B cell (primary cell): ENCODE measurements around the gene PDE4A. TPM values are rescaled to one million over a fixed set of nuclear protein-coding genes. Genes with fewer than 3 reads are reported as not detected.

Experiments used
- ATAC-seq: fragments of 200-7000 bp; cut with Tn5 transposase; one replicate; pipeline ENCODE4 v1.10.0; 2021; ENCODE audit warnings: low read depth, mild to moderate bottlenecking, moderate number of reproducible peaks, moderate library complexity
- CTCF ChIA-PET: fragments of 350-600 bp; sonication (Branson Sonifier 250); formaldehyde crosslinking; loops from one replicate; lab custom pipeline; 2021; ENCODE audit warnings: antibody characterized with exemption, inconsistent platforms; lab: Charles Lee
- POLR2A ChIA-PET: fragments of 350-600 bp; sonication (Branson Sonifier 250); formaldehyde crosslinking; loops from one replicate; lab custom pipeline; 2021; ENCODE audit warnings: antibody characterized with exemption; lab: Charles Lee
- DNase-seq: peaks from one replicate; pipeline ENCODE4 v3.0.0; 2013
- H2AFZ ChIP-seq: 2 replicates; pipeline ENCODE4 v1.6.1; 2012; ENCODE audit warnings: mild to moderate bottlenecking, low read depth, low read length; ENCODE audit not compliant: insufficient read depth, poor library complexity, severe bottlenecking
- H3K27ac ChIP-seq, 2 donors: 1 replicate in 1 of 2; 2 replicates in 1 of 2; pipeline ENCODE4 v1.5.1; 2012 to 2013; ENCODE audit warnings: low read length in 2 of 2, mild to moderate bottlenecking in 2 of 2, moderate library complexity in 1 of 2
- H3K27me3 ChIP-seq, 4 experiments: fragments of 200-600 bp in 1 of 4; sonication (generic) in 1 of 4; replicated peaks in 1 of 4; 1 replicate in 2 of 4; 2 replicates in 2 of 4; pipeline versions ENCODE4 v1.6.1 to v1.7.0; 2013 to 2016; ENCODE audit warnings: low read length in 3 of 4, mild to moderate bottlenecking in 2 of 4, mixed read lengths in 1 of 4, moderate library complexity in 1 of 4; ENCODE audit not compliant: insufficient read depth in 4 of 4, control insufficient read depth in 3 of 4; ENCODE audit errors: control extremely low read depth in 1 of 4
- H3K36me3 ChIP-seq, 2 experiments: replicated peaks in 1 of 2; 1 replicate in 1 of 2; 2 replicates in 1 of 2; pipeline versions ENCODE4 v1.6.1 to v1.7.1; 2013; ENCODE audit warnings: low read length in 1 of 2; ENCODE audit not compliant: insufficient read depth in 2 of 2, control insufficient read depth in 1 of 2; ENCODE audit errors: control extremely low read depth in 1 of 2, extremely low read depth in 1 of 2
- H3K4me1 ChIP-seq, 2 donors: fragments of 200-600 bp in 1 of 2; sonication (generic) in 1 of 2; 1 replicate in 1 of 2; 2 replicates in 1 of 2; pipeline versions ENCODE4 v1.5.1 to v1.6.1; 2013 to 2017; ENCODE audit warnings: low read length in 2 of 2; ENCODE audit not compliant: control insufficient read depth in 2 of 2, insufficient read depth in 2 of 2
- H3K4me2 ChIP-seq: replicated peaks from 2 replicates; pipeline ENCODE3; 2012; ENCODE audit warnings: mild to moderate bottlenecking, low read depth, low read length; ENCODE audit not compliant: poor library complexity, severe bottlenecking
- H3K4me3 ChIP-seq, 5 experiments: fragments of 200-600 bp in 1 of 5; sonication (generic) in 1 of 5; 1 replicate in 3 of 5; 2 replicates in 2 of 5; pipeline versions ENCODE4 v1.5.1 to v1.7.0; 2011 to 2016; ENCODE audit warnings: low read length in 4 of 5, mild to moderate bottlenecking in 4 of 5, low read depth in 2 of 5, control low read depth in 1 of 5, moderate library complexity in 1 of 5; ENCODE audit not compliant: insufficient read depth in 1 of 5; ENCODE audit errors: control extremely low read depth in 1 of 5, extremely low read depth in 1 of 5
- H3K79me2 ChIP-seq: fragments of 200-600 bp; sonication (generic); one replicate; pipeline ENCODE4 v1.6.0; 2016; ENCODE audit warnings: low read length; ENCODE audit not compliant: control insufficient read depth, insufficient read depth
- H3K9ac ChIP-seq: fragments of 200-600 bp; sonication (generic); 2 replicates; pipeline ENCODE4 v1.6.1; 2017; ENCODE audit warnings: mild to moderate bottlenecking, low read length, moderate library complexity
- H3K9me3 ChIP-seq, 3 donors: one replicate each; pipeline versions ENCODE4 v1.6.1 to v1.7.1; 2013; ENCODE audit warnings: low read length in 2 of 3; ENCODE audit not compliant: control insufficient read depth in 2 of 3, insufficient read depth in 1 of 3; ENCODE audit errors: control extremely low read depth in 1 of 3
- H4K20me1 ChIP-seq: 2 replicates; pipeline ENCODE4 v1.6.0; 2012; ENCODE audit warnings: mild to moderate bottlenecking, low read length; ENCODE audit not compliant: insufficient read depth, control insufficient read depth, poor library complexity, severe bottlenecking
- H3K27ac Mint-ChIP-seq: one replicate; pipeline ENCODE4 v1.8.0; 2021; ENCODE audit warnings: mixed read lengths
- H3K27me3 Mint-ChIP-seq: one replicate; pipeline ENCODE4 v1.8.0; 2021; ENCODE audit warnings: mixed read lengths
- H3K4me1 Mint-ChIP-seq: one replicate; pipeline ENCODE4 v1.8.0; 2021; ENCODE audit warnings: mixed read lengths
- H3K4me3 Mint-ChIP-seq: one replicate; pipeline ENCODE4 v1.8.0; 2021; ENCODE audit warnings: mixed read lengths
- H3K9me3 Mint-ChIP-seq: one replicate; pipeline ENCODE4 v1.8.0; 2022; ENCODE audit warnings: mixed read lengths; ENCODE audit not compliant: insufficient read depth
- CTCF ChIP-seq: fragments of 200-600 bp; IDR thresholded peaks from one replicate; pipeline ENCODE4 v1.8.0; 2022; ENCODE audit warnings: antibody characterized with exemption, mild to moderate bottlenecking
- EZH2 ChIP-seq: IDR thresholded peaks from 2 replicates; pipeline ENCODE4 v1.6.1; 2012; ENCODE audit warnings: borderline replicate concordance, low read depth, mild to moderate bottlenecking, moderate library complexity, low read length; ENCODE audit not compliant: insufficient read depth, poor library complexity, severe bottlenecking
- WGBS: methylation state at CpG from one replicate; pipeline ENCODE4 v1.1.5; 2013; ENCODE audit warnings: missing lambda C conversion rate; ENCODE audit not compliant: insufficient coverage; 5-methylcytosine and 5-hydroxymethylcytosine counted together
- intact Hi-C: fragments of 100-400 bp; cut with micrococcal nuclease; formaldehyde crosslinking; loops from one replicate; pipeline ENCODE4 v1.10.0; 2022
- polyA plus RNA-seq: library from polyadenylated mRNA; depleted of rRNA; stranded (reverse); fragments of >200 nt; gene quantifications from 2 replicates; pipeline ENCODE4 v1.2.3, GENCODE V29; 2012
- total RNA-seq, 2 donors: library from RNA; stranded (reverse); fragments of 120-200 nt in 1 of 2; gene quantifications; 1 replicate in 1 of 2; 2 replicates in 1 of 2; pipeline versions ENCODE4 v1.2.3 to v1.2.4, GENCODE V29; 2013 to 2022

Gene PDE4A
- total and polyA plus RNA-seq, 2 donors (not counting 1 experiment from before 2014, with no cell fraction given): 1.5 to 10.9 TPM

GRCh38 chr19:10417541-10418234, 2.6 kb upstream of the PDE4A start:
- ATAC-seq: no peak
- WGBS: 14% methylated on average over 26 of the region's 30 CpGs
- H3K9me3 Mint-ChIP-seq: no peaks in the 10 kb centered on the region
- H3K4me1 ChIP-seq: peaks cover 64 to 78% of the 10 kb centered on the region in 2 donors
- peak overlapping the region; percentile 74 for H3K4me3 Mint-ChIP-seq
- no peak overlapping the region for H2AFZ ChIP-seq
- peaks cover 0 to 56% (median 36%) of the 10 kb centered on the region in 4 experiments for H3K27me3 ChIP-seq
- intact Hi-C loops: loop anchor here (5.0 kb wide), 1 partner anchor 150 kb away; the partner anchor contains the start of genes CDKN2D and KRI1
- H3K79me2 ChIP-seq: no peaks in the 10 kb centered on the region
- no peaks in the 10 kb centered on the region for H4K20me1 ChIP-seq
- POLR2A ChIA-PET: interaction anchor here (1.9 to 2.6 kb wide), 3 partner anchors 8 to 13 kb away, joined by 8 to 19 read pairs (median 10); partner anchors contain the start of gene CDC37
- TF ChIP-seq CTCF (no peak), EZH2 (peak; percentile 14)
- peak overlapping the region; percentile 72 for H3K9ac ChIP-seq
- H3K4me1 Mint-ChIP-seq: peaks cover 58% of the 10 kb centered on the region
- H3K27me3 Mint-ChIP-seq: peaks cover 38% of the 10 kb centered on the region
- H3K36me3 ChIP-seq: no peaks in the 10 kb centered on the region
- CTCF ChIA-PET: interaction anchor here (0.6 to 18.8 kb wide), 12 partner anchors 10 to 1196 kb away, joined by 3 to 282 read pairs (median 5); partner anchors contain the start of genes CDC37 and ICAM5
- H3K4me2 ChIP-seq: peak overlapping the region; percentile 96
- peak overlapping the region; percentile 56 for H3K27ac Mint-ChIP-seq
- peaks cover 0 to 37% (median 0%) of the 10 kb centered on the region in 3 donors for H3K9me3 ChIP-seq
- no peak overlapping the region for H3K4me3 ChIP-seq
- H3K27ac ChIP-seq: no peak overlapping the region
- DNase-seq: peak; percentile 58

- H3K4me3 ChIP-seq: no peak overlapping the region
- Mint-ChIP-seq H3K27me3 (peaks cover 38% of the 10 kb centered on the region), H3K9me3 (no peaks in the 10 kb centered on the region), H3K4me1 (peaks cover 58% of the 10 kb centered on the region), H3K4me3 (peak overlapping the region; percentile 74), H3K27ac (peak overlapping the region; percentile 56)
- H4K20me1 ChIP-seq: no peaks in the 10 kb centered on the region
- H2AFZ ChIP-seq: no peak overlapping the region
- no peak for ATAC-seq
- H3K9ac ChIP-seq: no peak overlapping the region
- intact Hi-C loops: loop anchor here (5.0 kb wide), 1 partner anchor 149 kb away; the partner anchor contains the start of genes CDKN2D and KRI1
- CTCF ChIA-PET: interaction anchor here (0.6 to 18.8 kb wide), 10 partner anchors 10 to 316 kb away, joined by 3 to 282 read pairs (median 4); partner anchors contain the start of genes CDC37 and ICAM5
- H3K4me2 ChIP-seq: peak overlapping the region; percentile 79
- 19% methylated on average over 2 of the region's 3 CpGs for WGBS
- POLR2A ChIA-PET: interaction anchor here (0.8 to 2.6 kb wide), 3 partner anchors 10 to 14 kb away, joined by 7 to 19 read pairs (median 8); partner anchors contain the start of gene CDC37
- TF ChIP-seq EZH2 (no peak), CTCF (no peak)
- no peaks in the 10 kb centered on the region for H3K36me3 ChIP-seq
- DNase-seq: no peak
- H3K4me1 ChIP-seq: peaks cover 64 to 73% of the 10 kb centered on the region in 2 donors
- H3K27me3 ChIP-seq: peaks cover 0 to 60% (median 38%) of the 10 kb centered on the region in 4 experiments
- peaks cover 0 to 37% (median 0%) of the 10 kb centered on the region in 3 donors for H3K9me3 ChIP-seq
- no peaks in the 10 kb centered on the region for H3K79me2 ChIP-seq
- no peak overlapping the region for H3K27ac ChIP-seq
Observed at GRCh38 chr19:10418235-10418484, 2.2 kb upstream of the PDE4A start.
